ENCODE measurements around the gene PCDH18. TPM values are rescaled to one million over a fixed set of nuclear protein-coding genes. Genes with fewer than 3 reads are reported as not detected.

The PCDH18 gene
- total RNA-seq, 4 donors from 2014 or later = 6.3 to 46.2 (median 11.1) TPM

- no peak for DNase-seq
- Histone ChIP-seq H3K4me3 (no peak overlapping the region), H3K36me3 (no peaks in the 10 kb centered on the region), H3K9me3 (no peaks in the 10 kb centered on the region), H3K27ac (no peak overlapping the region), H3K4me1 (peaks cover 0 to 4% (median 0%) of the 10 kb centered on the region in 4 donors), H3K27me3 (no peaks in the 10 kb centered on the region)
- TF ChIP-seq POLR2A (IDR thresholded peaks at IDR 0.05) = no peak
- TF ChIP-seq CTCF (IDR thresholded peaks at IDR 0.05) = no peak
These were observed 57.5 kb downstream of the PCDH18 start for GRCh38 chr4:137474711-137475301.

GRCh38 chr4:137471895-137472294 lies 60.4 kb downstream of the PCDH18 start:
- no peaks in the 10 kb centered on the region for H3K9me3 ChIP-seq
- H3K4me3 ChIP-seq = no peak overlapping the region
- H3K27ac ChIP-seq = no peak overlapping the region
- no peak for TF ChIP-seq POLR2A (IDR thresholded peaks at IDR 0.05)
- TF ChIP-seq CTCF (IDR thresholded peaks at IDR 0.05) = no peak
- H3K4me1 ChIP-seq = peaks cover 0 to 4% (median 0%) of the 10 kb centered on the region in 4 donors
- H3K27me3 ChIP-seq = no peaks in the 10 kb centered on the region
- H3K36me3 ChIP-seq = no peaks in the 10 kb centered on the region
- no peak for DNase-seq

- Histone ChIP-seq H3K36me3 (no peaks in the 10 kb centered on the region), H3K27me3 (no peaks in the 10 kb centered on the region), H3K4me1 (peaks cover 0 to 4% (median 0%) of the 10 kb centered on the region in 4 donors), H3K9me3 (no peaks in the 10 kb centered on the region), H3K4me3 (no peak overlapping the region), H3K27ac (no peak overlapping the region)
- TF ChIP-seq CTCF (IDR thresholded peaks at IDR 0.05) (no peak), POLR2A (IDR thresholded peaks at IDR 0.05) (no peak)
- DNase-seq = no peak
These were observed 60.8 kb downstream of the PCDH18 start for GRCh38 chr4:137471461-137471860.

GRCh38 chr4:137470806-137471205 lies 61.5 kb downstream of the PCDH18 start:
- Histone ChIP-seq H3K36me3 (no peaks in the 10 kb centered on the region), H3K4me1 (peaks cover 0 to 4% (median 0%) of the 10 kb centered on the region in 4 donors), H3K4me3 (no peak overlapping the region), H3K27me3 (no peaks in the 10 kb centered on the region), H3K9me3 (no peaks in the 10 kb centered on the region), H3K27ac (no peak overlapping the region)
- DNase-seq = no peak
- TF ChIP-seq CTCF (IDR thresholded peaks at IDR 0.05) (no peak), POLR2A (IDR thresholded peaks at IDR 0.05) (no peak)
